ENCODE data around the gene P4HA3. TPM values are rescaled to one million over a fixed set of nuclear protein-coding genes. Genes with fewer than 3 reads are reported as not detected.

P4HA3 gene
- total and polyA plus RNA-seq, 2 experiments from 2014 or later, result 0.27 TPM; not detected in 1

GRCh38 chr11:74297484-74297883 lies 14.0 kb downstream of the P4HA3 start:
- no peak overlapping the region for H3K27ac ChIP-seq
- no peaks in the 10 kb centered on the region for H3K4me1 ChIP-seq (ENCODE audit: low read depth)
- no peak for TF ChIP-seq CTCF (IDR thresholded peaks at IDR 0.05; ENCODE audit: low read depth, low read length)
- no peaks in the 10 kb centered on the region for H3K36me3 ChIP-seq
- DNase-seq (ENCODE audit: low read depth in 1 of 2, low spot score in 1 of 2), result no peak
- H3K27me3 ChIP-seq, result no peaks in the 10 kb centered on the region
- H3K9me3 ChIP-seq (ENCODE audit: low read depth), result no peaks in the 10 kb centered on the region
- no peak overlapping the region for H3K4me3 ChIP-seq

- Histone ChIP-seq H3K9me3 (ENCODE audit: low read depth) (no peaks in the 10 kb centered on the region), H3K36me3 (no peaks in the 10 kb centered on the region), H3K27me3 (no peaks in the 10 kb centered on the region), H3K4me3 (no peak overlapping the region), H3K4me1 (ENCODE audit: low read depth) (no peaks in the 10 kb centered on the region), H3K27ac (no peak overlapping the region)
- TF ChIP-seq CTCF (IDR thresholded peaks at IDR 0.05; ENCODE audit: low read depth, low read length), result no peak
- DNase-seq (ENCODE audit: low read depth in 1 of 2, low spot score in 1 of 2), result peak in 1 of 2 donors; percentile 70
Measured at GRCh38 chr11:74288911-74289310, 22.5 kb downstream of the P4HA3 start.

- no peaks in the 10 kb centered on the region for H3K36me3 ChIP-seq
- no peaks in the 10 kb centered on the region for H3K27me3 ChIP-seq
- H3K9me3 ChIP-seq (ENCODE audit: low read depth), result no peaks in the 10 kb centered on the region
- peak in 1 of 2 donors; percentile 96 for DNase-seq (ENCODE audit: low read depth in 1 of 2, low spot score in 1 of 2)
- no peaks in the 10 kb centered on the region for H3K4me1 ChIP-seq (ENCODE audit: low read depth)
- H3K27ac ChIP-seq, result no peak overlapping the region
- H3K4me3 ChIP-seq, result no peak overlapping the region
- no peak for TF ChIP-seq CTCF (IDR thresholded peaks at IDR 0.05; ENCODE audit: low read depth, low read length)
Measured at GRCh38 chr11:74288161-74288560, 23.3 kb downstream of the P4HA3 start.

- no peak for TF ChIP-seq CTCF (IDR thresholded peaks at IDR 0.05; ENCODE audit: low read depth, low read length)
- no peak for DNase-seq (ENCODE audit: low read depth in 1 of 2, low spot score in 1 of 2)
- no peaks in the 10 kb centered on the region for H3K27me3 ChIP-seq
- no peaks in the 10 kb centered on the region for H3K4me1 ChIP-seq (ENCODE audit: low read depth)
- H3K27ac ChIP-seq, result no peak overlapping the region
- no peaks in the 10 kb centered on the region for H3K9me3 ChIP-seq (ENCODE audit: low read depth)
- H3K4me3 ChIP-seq, result no peak overlapping the region
- H3K36me3 ChIP-seq, result no peaks in the 10 kb centered on the region
Measured at GRCh38 chr11:74284466-74284865, 27.0 kb downstream of the P4HA3 start.

GRCh38 chr11:74283580-74284180 lies 27.8 kb downstream of the P4HA3 start:
- no peak overlapping the region for H3K4me3 ChIP-seq
- H3K27me3 ChIP-seq, result no peaks in the 10 kb centered on the region
- no peak for TF ChIP-seq CTCF (IDR thresholded peaks at IDR 0.05; ENCODE audit: low read depth, low read length)
- H3K36me3 ChIP-seq, result no peaks in the 10 kb centered on the region
- no peak overlapping the region for H3K27ac ChIP-seq
- H3K9me3 ChIP-seq (ENCODE audit: low read depth), result no peaks in the 10 kb centered on the region
- no peak for DNase-seq (ENCODE audit: low read depth in 1 of 2, low spot score in 1 of 2)
- no peaks in the 10 kb centered on the region for H3K4me1 ChIP-seq (ENCODE audit: low read depth)
